Transverse colon (tissue), 4 donors: ENCODE data around the gene DSEL. TPM values are rescaled to one million over a fixed set of nuclear protein-coding genes. Genes with fewer than 3 reads are reported as not detected.
A peak's percentile ranks its signal among the peaks of the same experiment; 100 is the strongest.

Source experiments
- DNase-seq: peaks from one replicate; pipeline ENCODE4 v3.0.0-alpha.2; 2019
- H3K27ac ChIP-seq, 4 donors: fragments of 200-600 bp; sonication (generic); 2 replicates each; pipeline ENCODE4 v1.5.1; 2016 to 2018; ENCODE audit warnings: inconsistent platforms in 4 of 4
- H3K27me3 ChIP-seq: fragments of 200-600 bp; sonication (generic); 2 replicates; pipeline ENCODE4 v1.5.1; 2017; ENCODE audit warnings: inconsistent platforms
- H3K36me3 ChIP-seq, 4 donors: fragments of 200-600 bp; sonication (generic); 2 replicates each; pipeline ENCODE4 v1.5.1; 2017 to 2019; ENCODE audit warnings: inconsistent platforms in 4 of 4
- H3K4me1 ChIP-seq, 4 donors: fragments of 200-600 bp; sonication (generic); 2 replicates each; pipeline ENCODE4 v1.5.1; 2017 to 2020; ENCODE audit warnings: inconsistent platforms in 4 of 4
- H3K4me3 ChIP-seq, 4 donors: fragments of 200-600 bp; sonication (generic); 1 replicate in 1 of 4; 2 replicates in 3 of 4; pipeline versions ENCODE4 v1.5.1 to v1.6.1; 2017 to 2019; ENCODE audit warnings: inconsistent platforms in 4 of 4
- H3K9me3 ChIP-seq, 2 donors: fragments of 200-600 bp; sonication (generic); 2 replicates each; pipeline ENCODE4 v1.5.1; 2017 to 2019; ENCODE audit warnings: inconsistent platforms in 2 of 2
- CTCF ChIP-seq, 5 experiments: fragments of 200-600 bp in 3 of 5; fragments of 450-650 bp in 2 of 5; sonication (generic) in 3 of 5; IDR thresholded peaks; 1 replicate in 2 of 5; 2 replicates in 3 of 5; pipeline ENCODE4 v1.5.1; 2016 to 2017; ENCODE audit warnings: antibody characterized with exemption in 5 of 5, inconsistent platforms in 3 of 5, mild to moderate bottlenecking in 2 of 5, moderate library complexity in 1 of 5
- EP300 ChIP-seq: sonication (generic); formaldehyde crosslinking; IDR thresholded peaks from one replicate; pipeline ENCODE4 v1.6.1; 2017; ENCODE audit warnings: antibody characterized with exemption, low read depth
- POLR2A ChIP-seq: fragments of 450-650 bp; IDR thresholded peaks from one replicate; pipeline ENCODE4 v1.6.1; 2016; ENCODE audit warnings: antibody characterized with exemption, mild to moderate bottlenecking, moderate library complexity
- POLR2AphosphoS5 ChIP-seq, 3 donors: sonication (generic); formaldehyde crosslinking; IDR thresholded peaks; one replicate each; pipeline ENCODE4 v1.6.1; 2016; ENCODE audit warnings: antibody characterized with exemption in 3 of 3
- WGBS, 2 donors: methylation state at CpG; one replicate each; pipeline ENCODE4 v1.1.5; 2018; ENCODE audit warnings: low coverage in 1 of 2; 5-methylcytosine and 5-hydroxymethylcytosine counted together
- in situ Hi-C, 4 donors: fragments of 200-750 bp; cut with MboI; loops; one replicate each; pipeline versions ENCODE4 v1.15.0 to v1.15.1; 2017; ENCODE audit warnings: low sequenced_read_pairs in 3 of 4, low pct_ligation_motif_present in 1 of 4, low pct_unique_long_range_greater_than_20kb in 1 of 4
- intact Hi-C: fragments of 100-400 bp; cut with DNase I; formaldehyde crosslinking; loops from one replicate; pipeline ENCODE4 v1.15.1; 2023; ENCODE audit warnings: low total_unique reads
- total RNA-seq, 4 donors: library from RNA; depleted of rRNA; stranded (reverse); fragments of >200 nt; gene quantifications; one replicate each; pipeline ENCODE4 v1.1.0, GENCODE V29; 2016

Gene DSEL
- total RNA-seq, 4 donors from 2014 or later: 1.2 to 5.1 (median 2.0) TPM

- TF ChIP-seq POLR2AphosphoS5 (IDR thresholded peaks at IDR 0.05): no peak
- Histone ChIP-seq H3K27ac (no peak overlapping the region), H3K9me3 (no peaks in the 10 kb centered on the region), H3K27me3 (no peaks in the 10 kb centered on the region), H3K4me1 (no peaks in the 10 kb centered on the region), H3K36me3 (no peaks in the 10 kb centered on the region), H3K4me3 (no peak overlapping the region)
- DNase-seq: no peak
- intact Hi-C loops: no loop called here
- in situ Hi-C loops: no loop called here
These were observed 29.2 kb upstream of the DSEL start for GRCh38 chr18:67545681-67546080.

GRCh38 chr18:67540559-67540958, 24.0 kb upstream of the DSEL start:
- H3K4me1 ChIP-seq: no peaks in the 10 kb centered on the region
- no peaks in the 10 kb centered on the region for H3K36me3 ChIP-seq
- no peaks in the 10 kb centered on the region for H3K9me3 ChIP-seq
- no peak for TF ChIP-seq POLR2A
- no peak for TF ChIP-seq POLR2AphosphoS5 (IDR thresholded peaks at IDR 0.05)
- no peak for TF ChIP-seq EP300
- no peak for TF ChIP-seq CTCF (IDR thresholded peaks at IDR 0.05)
- no peak for DNase-seq
- 84 to 86% methylated on average over 4 to 5 of the region's 5 CpGs for WGBS, 2 donors
- no peak overlapping the region for H3K27ac ChIP-seq
- in situ Hi-C loops: no loop called here
- intact Hi-C loops: no loop called here
- no peaks in the 10 kb centered on the region for H3K27me3 ChIP-seq
- no peak overlapping the region for H3K4me3 ChIP-seq

- Histone ChIP-seq H3K27me3 (no peaks in the 10 kb centered on the region), H3K27ac (no peak overlapping the region), H3K36me3 (no peaks in the 10 kb centered on the region), H3K9me3 (no peaks in the 10 kb centered on the region), H3K4me3 (no peak overlapping the region), H3K4me1 (no peaks in the 10 kb centered on the region)
- TF ChIP-seq CTCF (IDR thresholded peaks at IDR 0.05) (no peak), EP300 (no peak), POLR2A (no peak), POLR2AphosphoS5 (IDR thresholded peaks at IDR 0.05) (no peak)
- in situ Hi-C loops: no loop called here
- intact Hi-C loops: loop anchor here (1.0 kb wide), 1 partner anchor 15 kb away; no protein-coding TSS in a partner anchor
- no peak for DNase-seq
- WGBS, 2 donors: 80 to 89% methylated on average over 2 of the region's 2 CpGs
These were observed 15.4 kb upstream of the DSEL start for GRCh38 chr18:67531929-67532328.

GRCh38 chr18:67525328-67526099, 9.0 kb upstream of the DSEL start:
- H3K4me3 ChIP-seq: no peak overlapping the region
- 61 to 66% methylated on average over 3 of the region's 3 CpGs for WGBS, 2 donors
- in situ Hi-C loops: no loop called here
- no peaks in the 10 kb centered on the region for H3K36me3 ChIP-seq
- intact Hi-C loops: no loop called here
- no peaks in the 10 kb centered on the region for H3K9me3 ChIP-seq
- TF ChIP-seq POLR2AphosphoS5 (IDR thresholded peaks at IDR 0.05) (peak in 1 of 3 donors; percentile 55), CTCF (IDR thresholded peaks at IDR 0.05) (no peak)
- H3K4me1 ChIP-seq: peaks cover 0 to 11% (median 4%) of the 10 kb centered on the region in 4 donors
- peak; percentile 39 for DNase-seq
- H3K27me3 ChIP-seq: no peaks in the 10 kb centered on the region
- peak overlapping the region; percentile 29 to 56 (median 46) for H3K27ac ChIP-seq
